COLO668 (cell line): ENCODE data around the gene RACGAP1.

Experiments
- DNase-seq: peaks from one replicate; lab custom pipeline; 2025; ENCODE audit not compliant: unreplicated experiment; lab: John Stamatoyannopoulos, UW

Gene RACGAP1

DNA sequence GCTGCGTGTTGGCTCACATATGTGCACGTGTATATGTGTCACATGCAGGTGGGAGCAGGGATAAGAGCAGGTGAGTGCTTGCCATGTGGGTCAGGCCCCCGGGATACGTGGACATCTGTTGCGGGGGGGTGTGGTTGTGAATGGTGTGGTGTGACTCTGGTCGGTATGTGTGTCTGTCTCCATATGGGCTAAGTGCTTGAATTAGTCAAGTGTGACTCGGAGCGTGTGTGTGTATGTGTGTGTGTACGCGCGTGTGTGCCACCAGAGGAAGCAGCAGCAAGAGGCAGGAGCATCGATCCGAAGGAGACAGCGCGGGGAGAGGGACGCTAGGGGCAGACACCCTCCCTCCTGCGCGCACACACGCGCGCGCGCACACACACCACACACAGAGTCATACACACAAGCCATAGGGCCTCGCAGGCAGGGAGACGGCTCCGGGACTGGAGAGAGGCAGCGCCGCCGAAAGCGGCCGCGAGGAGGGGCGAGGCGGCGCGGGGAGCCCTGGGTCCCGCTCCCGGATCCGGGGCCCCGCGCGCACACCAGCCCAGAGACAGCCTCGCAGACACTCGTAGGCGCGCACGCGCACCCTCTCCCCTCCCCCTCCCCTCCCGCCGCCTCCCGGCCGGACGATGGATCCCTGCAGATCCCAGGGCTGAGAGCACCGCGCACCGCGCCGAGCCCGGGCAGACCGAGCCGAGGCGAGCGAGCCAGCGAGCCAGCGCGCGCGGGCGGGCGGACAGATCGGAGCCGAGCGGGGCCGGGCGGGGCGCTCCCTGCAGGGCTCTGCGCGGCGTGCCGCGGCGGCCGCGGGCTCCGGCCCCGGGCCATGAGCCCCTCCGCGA, 31.9 kb upstream of the RACGAP1 start, which contains the start of gene ASIC1:
TSS of gene ASIC1 (plus strand) at position 597 of the 842 bp plus-strand sequence. CDS start 1,171 bp downstream, outside the sequence.
- peak; percentile 62 for DNase-seq

DNA sequence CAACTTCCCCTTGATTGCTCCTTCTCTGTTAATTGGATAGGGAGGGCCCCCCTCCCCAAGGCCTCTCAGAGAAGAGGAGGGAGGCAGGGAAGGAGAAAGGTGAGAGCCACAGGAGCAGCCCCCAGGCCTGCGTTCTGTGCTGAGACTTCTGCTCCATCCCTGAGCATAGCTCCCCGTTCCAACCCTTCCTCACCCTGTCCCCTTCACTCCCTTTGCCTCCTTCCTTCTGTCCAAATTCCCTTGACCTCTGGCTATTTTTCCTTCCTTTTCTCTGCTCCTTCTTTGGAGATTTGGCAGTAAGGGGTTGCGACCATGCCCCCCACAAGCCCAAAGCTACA, 31.3 kb upstream of the RACGAP1 start:
- DNase-seq = no peak

DNA sequence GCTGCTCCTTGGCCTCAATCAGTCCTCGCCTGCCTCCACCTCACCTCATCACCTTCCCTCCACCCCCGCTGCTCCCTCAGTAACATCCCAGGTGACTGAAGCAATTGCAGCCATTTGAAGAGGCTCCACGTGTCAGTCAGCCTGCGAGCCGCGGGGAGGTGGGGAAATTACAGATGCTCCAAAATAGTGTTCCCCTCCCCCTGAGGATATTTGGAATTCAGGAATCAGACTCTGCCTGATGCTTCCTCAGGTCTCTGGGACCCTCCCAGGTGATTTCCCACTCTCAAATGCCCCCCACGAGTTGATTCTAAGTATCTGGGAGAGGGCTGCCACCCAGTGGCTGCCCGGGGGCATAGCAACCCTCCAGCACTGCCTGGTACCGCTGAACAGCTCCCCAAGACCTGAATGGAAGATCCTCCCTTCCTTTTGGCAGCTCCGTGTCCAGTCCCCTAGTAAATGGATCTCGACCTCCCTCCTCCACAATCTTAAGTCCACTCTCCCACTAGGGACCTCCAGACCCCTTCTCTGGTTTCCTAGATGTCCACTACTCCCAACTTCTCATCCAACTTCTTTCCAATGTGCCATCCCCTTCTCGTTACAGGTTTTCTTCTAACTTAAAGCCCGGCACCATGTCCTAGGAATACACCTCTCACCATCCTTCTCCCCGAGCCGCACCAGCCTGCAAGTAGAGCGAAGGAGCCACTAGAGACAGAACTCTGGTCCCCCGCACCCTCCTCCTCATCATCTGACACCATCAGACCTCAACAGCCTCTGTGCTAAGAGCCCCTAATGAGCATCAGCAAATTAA, 30.7 kb upstream of the RACGAP1 start:
- DNase-seq = peak; percentile 33

DNA sequence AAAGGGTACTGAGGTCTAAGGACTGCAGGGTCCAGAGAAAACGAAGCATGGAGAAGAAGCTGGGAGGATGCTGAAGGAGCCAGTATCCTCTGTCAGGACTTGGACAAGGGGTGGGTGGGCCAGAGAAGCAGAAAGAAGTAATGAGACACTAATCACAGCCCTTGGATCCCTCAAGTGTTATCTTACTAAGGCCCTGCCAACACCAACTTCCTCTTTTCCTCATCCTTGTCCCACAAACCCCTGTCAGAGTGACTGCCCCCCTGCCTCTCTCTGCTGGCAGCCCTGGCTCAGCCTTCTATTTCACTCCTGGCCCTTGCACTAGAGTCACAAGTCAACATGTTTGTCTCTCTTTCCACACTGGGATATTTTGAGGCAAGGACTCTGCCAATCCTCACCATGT, 28.3 kb upstream of the RACGAP1 start:
- DNase-seq = no peak

DNA sequence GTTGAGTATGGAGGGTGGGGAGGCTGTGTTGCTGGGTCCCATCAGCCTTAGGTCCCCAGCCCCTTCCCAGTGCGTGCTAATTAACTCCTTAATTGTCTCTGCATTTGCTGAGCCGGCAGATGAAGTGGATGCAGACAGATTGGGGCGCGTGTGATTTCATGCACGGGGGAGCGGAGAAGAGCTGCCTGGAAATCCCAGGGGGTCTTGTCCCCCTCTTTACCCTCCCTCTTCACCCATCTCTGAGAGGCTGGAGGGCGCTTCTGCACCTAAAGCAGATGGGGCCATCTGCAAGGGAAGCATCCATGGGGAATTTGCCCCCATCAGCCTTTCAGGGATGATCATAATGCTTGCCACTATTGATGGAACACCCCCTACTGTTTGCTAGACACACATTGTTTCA, 27.7 kb upstream of the RACGAP1 start:
- no peak for DNase-seq

DNA sequence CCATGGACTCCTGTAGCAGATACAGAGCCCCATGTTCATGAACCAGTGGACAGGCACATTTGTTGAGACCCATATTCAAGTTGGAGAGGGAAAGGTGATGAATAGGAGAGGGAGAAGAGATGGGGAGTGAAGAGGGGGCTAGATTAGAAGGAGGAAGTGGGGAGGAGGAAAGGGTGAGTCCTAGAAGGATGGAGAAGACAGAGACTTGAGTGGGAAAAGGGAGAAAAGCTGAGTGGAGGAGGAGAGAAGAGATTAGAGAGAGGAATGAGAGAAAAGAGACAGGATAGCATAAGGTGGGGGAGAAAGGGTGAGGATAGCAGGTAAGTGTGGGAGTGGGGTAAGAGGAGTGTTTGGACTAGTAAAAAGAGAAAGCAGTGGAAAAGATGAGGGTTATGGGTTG, 27.2 kb upstream of the RACGAP1 start:
- DNase-seq = no peak

DNA sequence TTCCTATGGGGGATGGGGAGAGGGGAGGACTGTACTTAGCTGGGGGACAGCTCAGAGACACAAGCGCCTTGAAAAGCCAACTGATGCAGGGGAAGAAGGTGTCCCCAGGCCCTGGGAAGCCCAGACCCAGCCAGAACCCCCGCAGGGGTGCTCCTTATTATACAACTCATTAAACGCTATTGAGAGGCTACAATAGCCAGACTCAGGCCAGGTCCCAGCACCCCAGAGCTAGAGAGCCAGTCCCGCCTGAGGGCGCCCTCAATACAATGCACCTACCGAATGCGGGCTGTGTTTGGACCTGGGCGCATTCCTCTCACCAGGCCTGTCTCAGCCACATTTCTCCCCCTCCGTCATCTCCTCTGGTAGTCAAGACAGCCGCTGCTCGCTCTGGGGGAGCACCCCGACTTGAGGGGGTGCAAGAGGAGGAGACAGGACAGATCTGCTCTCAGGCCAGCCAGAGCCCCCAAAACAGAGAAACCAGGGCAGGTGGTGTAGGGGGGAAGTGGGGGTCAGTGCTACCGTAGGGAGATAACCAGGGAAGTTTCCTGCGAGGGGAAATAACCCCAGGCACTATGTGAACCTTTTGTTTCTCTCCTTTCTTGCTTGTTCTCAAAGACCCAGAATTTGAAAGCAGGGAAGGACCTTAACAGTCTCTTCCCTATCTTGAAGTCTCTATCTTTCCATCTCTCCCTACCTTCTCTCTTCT, 26.0 kb upstream of the RACGAP1 start:
- no peak for DNase-seq

DNA sequence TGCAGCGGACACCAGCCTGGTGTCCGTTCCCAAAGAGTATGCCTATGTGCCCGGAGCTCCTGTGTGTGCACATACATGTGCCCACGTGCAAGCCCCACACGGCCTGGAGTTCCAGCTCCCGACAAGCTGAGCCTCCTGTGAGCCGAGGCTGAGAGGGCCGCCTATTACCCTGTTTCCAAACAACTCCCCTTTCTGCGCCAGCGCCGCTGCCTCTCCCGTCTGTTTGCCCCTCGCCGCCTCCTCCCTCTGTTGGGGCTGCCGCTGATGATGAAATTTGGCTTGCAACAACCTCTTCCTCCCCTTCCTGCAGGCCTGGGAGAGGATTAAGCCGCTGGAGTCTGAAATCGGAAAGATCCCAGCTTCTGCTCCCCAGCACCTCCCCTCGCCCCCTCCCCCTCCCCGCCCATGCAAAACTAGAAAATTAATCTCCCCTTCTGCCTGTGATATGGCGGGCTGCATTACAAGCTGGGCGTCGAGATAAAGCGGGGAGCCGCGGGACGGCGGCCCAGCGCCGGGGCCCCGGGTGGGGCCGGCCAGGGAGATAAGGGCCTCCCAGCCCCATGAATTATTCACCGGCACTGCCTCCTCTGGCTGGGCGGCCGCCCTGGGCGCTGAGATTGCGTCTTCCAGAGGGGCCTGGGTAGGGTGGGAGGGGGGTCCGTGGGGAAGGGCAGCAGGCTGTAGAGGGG, 25.3 kb upstream of the RACGAP1 start:
- peak; percentile 20 for DNase-seq

DNA sequence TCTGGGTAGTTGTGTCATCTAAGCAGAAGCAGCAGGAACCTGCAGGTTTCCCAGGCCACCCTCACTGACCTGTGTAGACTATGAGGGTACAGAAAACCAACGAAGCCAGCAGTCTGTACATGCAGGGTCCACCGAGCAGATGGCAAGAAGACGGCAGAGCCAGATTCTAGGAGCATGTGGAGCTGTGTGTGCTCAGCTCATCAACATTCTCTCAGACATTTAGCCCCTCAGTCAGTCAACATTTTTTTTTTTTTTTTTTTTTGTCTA, 24.8 kb upstream of the RACGAP1 start:
- DNase-seq = no peak

DNA sequence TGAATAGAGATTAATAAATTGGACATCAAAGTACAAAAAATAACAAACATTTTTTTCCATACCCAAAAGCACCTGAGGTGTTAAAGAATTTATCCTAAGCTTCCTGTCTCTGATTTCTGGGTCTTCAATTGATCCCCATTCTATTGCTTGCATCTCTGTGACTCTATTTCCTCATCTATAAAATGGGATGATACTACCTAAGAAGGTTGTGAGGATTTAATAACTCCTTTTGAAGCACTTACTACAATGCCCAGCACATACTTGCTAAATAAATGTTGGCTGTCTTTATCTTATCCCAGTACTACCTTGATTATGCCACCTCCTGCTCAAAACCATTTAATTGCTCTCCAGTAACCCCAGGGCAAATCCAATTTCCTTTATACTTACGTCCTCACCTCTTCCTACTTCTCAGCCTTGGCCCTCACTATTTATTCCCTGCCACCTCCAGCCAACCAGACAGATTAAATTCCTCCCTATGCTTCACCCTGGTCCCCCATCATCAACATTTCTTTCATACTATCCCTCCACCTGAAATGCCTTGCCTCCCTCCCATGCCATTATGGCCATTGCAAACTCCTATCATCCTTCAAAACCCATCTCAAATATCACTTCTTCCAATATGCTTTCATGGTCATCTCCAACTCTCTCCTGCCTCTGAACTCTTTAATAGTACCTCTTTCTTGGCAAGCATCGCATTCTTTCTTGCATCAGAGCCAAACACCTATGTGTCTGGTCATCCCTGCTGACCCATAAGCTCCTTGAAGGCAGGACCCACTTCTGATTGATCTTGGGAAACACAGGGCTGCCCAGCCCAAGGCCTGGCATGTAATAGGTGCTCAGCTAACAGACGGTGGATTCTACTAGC, 24.2 kb upstream of the RACGAP1 start:
- DNase-seq = no peak

DNA sequence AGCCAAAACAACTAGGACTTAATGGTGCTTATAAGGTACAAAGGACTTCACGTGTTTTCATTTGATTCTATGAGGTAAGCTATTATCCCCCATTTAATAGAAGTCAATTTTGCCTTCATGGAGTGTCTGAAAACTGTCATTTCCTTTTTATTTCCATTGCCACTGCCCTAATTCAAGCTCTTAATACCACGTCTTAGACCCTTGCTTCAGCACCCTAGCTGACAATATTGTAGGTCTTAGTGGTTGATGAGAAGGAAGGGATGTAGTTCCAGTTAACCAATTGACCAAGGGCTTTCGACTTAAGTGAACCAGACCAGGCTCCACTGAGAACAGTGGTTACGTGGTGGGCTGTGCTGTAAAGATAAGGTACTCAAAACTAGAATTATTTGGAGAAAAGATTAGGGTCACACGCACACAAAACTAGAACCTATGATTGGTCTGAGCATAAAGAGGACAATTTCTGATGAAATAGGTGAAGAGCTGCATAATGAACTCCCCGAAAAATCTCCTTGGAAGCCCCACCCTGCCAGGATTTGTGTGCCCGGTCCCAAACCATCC, 22.5 kb upstream of the RACGAP1 start:
- DNase-seq = no peak

DNA sequence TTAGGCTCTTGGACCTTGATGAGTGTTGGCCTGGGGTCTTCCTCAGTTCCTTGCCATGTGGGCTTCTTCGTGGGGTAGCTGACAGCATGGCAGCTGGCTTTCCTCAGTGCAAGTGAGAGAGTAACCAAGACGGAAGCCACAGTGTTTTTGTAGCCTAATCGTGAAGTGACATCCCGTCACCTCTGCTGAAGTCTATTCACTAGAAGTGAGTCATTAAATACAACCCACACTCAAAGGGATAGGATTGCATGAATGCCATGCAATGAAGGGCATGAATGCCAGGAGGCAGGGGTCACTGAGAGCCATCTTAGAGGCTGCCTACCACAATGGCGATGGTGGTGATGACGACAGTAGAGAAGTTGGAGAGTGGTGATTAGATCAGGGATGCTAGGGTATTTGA, 18.6 kb upstream of the RACGAP1 start:
- DNase-seq = no peak

DNA sequence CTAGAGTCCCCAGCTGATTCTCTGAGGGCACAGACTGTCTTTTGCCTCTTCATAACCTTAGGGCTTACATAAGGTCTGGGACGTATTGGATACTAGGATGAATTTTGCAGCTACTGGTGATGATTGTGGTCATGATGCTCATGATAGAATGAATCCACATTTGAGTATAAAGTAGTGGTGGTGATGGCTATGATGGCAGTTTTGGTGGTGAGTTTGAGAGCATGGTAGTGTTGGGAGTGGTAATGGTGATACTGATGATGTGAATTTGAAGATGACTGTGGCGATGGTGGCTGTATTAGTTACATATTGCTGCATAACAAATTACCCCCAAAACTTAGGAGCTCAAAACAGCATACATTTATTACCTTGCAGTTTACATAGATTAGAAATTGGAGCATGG, 18.0 kb upstream of the RACGAP1 start:
- no peak for DNase-seq

DNA sequence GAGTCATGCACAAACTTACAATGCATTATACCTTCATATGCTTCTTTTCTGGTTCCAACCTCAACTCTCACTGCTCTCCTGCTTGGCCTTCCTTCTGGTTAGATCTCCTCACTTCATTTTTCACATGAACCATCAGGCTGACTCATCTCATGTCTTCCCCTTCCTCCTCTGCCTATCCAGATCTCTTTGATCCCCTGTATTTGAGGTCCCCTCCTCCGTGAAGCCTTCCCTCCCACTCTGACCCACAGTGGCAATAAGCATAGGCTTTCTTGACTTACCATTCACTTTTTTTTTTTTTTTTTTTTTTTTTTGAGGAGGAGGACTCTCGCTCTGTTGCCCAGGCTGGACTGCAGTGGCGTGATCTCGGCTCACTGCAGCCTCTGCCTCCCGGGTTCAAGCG, 17.4 kb upstream of the RACGAP1 start:
- DNase-seq = no peak

DNA sequence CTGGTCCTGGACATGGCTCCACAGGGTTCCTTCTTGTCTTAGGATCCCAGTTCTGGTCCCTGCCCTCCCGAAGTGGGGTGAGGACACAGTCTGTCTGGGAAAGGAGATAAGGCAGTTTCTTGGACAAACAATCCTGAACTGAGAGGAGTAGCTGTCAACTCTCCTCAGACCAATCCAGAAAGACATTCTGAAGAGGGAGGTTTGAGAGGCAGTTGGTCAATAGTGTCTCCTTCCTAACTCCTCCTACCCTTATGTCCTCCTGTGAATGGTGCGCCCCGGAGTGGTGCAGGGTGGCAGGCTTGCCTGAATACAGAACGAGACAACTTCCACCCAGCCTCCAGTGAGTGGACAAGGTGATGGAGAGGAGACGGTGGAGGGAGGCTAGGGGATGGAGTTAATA, 16.7 kb upstream of the RACGAP1 start:
- DNase-seq = no peak

DNA sequence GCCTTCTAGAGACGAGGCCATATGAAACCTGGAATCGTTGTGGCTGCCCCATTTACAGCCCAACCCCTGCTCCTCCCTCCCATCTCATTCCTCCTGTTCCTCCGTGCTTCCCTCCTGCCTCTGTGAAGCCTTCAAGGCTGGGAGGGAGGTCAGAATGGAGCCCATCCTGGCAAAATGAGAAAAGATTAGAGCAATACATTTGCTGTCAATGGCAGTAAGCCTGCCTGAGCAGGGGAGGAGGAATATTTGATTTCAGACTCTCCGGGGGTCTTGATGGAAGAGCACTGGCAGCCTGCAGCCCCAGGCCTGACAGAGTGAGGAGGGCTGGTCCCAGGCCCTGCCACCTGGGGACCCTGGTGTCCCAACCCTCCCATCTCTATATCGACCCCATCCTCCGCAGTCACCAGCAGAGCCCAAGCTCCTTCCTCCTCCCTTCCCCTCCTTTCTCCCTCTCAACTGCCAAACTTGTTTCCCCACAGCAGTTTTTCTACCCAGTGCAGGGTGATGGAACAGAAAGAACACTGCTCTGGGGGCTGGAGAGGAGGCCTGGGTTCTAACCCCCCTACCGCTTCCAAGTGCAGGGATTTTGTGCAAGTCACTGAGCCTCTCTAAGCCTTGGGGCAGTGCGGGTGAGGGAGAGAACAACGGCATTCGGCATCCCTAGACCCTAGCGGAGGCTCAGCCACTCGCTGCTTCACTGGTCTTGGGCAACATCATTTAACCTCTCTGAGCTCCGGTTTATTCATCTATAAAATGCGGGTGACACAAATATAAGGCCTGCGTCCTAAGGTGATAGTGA, 16.0 kb upstream of the RACGAP1 start:
- DNase-seq = no peak

DNA sequence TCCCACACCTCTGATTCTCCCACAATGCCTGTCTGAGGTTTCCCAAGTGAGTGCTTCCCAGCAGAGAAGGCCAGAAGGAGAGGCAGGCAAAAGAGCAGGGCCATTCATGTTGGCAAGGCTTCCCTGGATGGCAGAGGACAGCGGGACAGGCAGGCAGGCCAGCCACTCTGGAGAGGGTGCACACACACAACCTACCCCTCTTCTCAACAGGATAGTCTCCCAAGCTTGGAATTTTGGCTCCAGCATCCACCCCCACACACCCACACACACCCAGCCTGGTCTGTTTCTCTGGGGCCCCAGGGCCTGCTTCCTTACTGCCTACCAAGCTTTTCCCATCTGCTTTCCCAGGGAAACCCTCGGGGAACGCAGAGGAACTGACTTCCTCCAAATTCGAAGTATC, 15.4 kb upstream of the RACGAP1 start:
- no peak for DNase-seq

DNA sequence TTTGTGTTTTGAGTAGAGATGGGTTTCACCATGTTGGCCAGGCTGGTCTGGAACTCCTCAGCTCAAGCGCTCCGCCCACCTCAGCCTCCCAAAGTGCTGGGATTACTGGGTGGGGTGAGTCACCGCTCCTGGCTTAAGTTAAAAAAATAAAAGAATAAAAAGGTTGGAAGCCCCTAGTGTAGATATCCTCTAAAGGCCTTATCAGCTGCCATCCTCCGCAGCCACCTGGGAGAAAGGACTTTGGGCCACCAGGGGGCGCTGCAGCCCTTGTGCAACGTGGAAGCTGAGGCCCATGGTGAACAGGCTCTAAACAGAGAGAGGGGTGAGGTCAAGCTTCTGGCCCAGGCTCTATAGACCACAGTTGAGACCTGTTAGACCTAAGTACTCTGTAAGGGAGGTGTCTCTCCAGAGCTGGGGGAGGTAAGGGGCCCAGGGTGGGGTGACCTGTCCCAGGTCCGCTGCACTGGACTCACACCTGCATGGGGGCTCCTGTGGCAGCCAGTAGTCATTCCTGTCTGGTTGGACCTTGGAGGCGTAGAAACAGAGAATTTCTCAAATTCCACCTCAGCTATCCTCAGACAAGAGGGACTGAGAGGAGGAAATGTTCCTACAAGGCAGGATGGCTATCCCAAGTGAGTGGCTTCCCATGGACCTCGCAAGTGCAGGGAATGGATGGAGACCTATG, 14.0 kb upstream of the RACGAP1 start:
- DNase-seq = peak; percentile 66

DNA sequence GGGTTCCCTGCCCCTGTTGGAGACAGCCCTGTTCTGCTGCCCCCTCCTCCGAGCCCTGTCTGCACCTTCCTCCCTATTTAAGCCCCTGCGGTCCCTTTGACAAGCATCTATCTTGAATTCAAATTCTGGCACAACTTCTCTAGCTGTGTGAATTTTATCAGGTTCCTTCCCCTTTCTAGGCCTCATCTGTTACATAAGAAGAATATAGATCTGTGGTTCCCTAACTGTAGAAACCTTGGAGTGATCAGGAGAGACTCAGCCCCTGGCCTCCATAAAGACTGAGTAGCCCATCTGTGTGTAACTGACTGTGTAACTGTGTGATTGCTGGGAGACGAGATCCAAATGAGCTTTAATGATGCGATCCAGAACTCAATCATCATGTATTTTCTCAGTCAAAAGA, 13.0 kb upstream of the RACGAP1 start:
- DNase-seq = no peak
